K562 (cell line): ENCODE measurements around the gene JAKMIP2. TPM values are rescaled to one million over a fixed set of nuclear protein-coding genes. Genes with fewer than 3 reads are reported as not detected.

Experiments used
- CTBP1 ChIP-seq: fragments of 450-650 bp; IDR thresholded peaks from 2 replicates; pipeline ENCODE4 v1.6.1; 2016; ENCODE audit warnings: borderline replicate concordance
- CTCFL ChIP-seq: IDR thresholded peaks from 2 replicates; pipeline ENCODE4 v1.6.1; 2011; ENCODE audit warnings: borderline replicate concordance, low read depth, mild to moderate bottlenecking, moderate library complexity, low read length; ENCODE audit not compliant: insufficient read depth, poor library complexity, severe bottlenecking
- HMG20B ChIP-seq: fragments of 250-450 bp; sonication (Bioruptor Pico); IDR thresholded peaks from 2 replicates; pipeline ENCODE4 v1.5.0; 2021; ENCODE audit warnings: mild to moderate bottlenecking
- MAFG ChIP-seq: fragments of 450-650 bp; conservative IDR thresholded peaks from 2 replicates; pipeline ENCODE4 v1.6.1; 2016; ENCODE audit warnings: missing genetic modification characterization, missing compliant biosample characterization
- MYNN ChIP-seq, 2 experiments: sonication (generic); formaldehyde crosslinking in 1 of 2; IDR thresholded peaks; 2 replicates each; pipeline versions ENCODE4 v1.5.0 to v1.6.1; 2016 to 2020; ENCODE audit warnings: antibody characterized with exemption in 1 of 2, missing genetic modification reagents in 1 of 2
- NFXL1 ChIP-seq: fragments of 450-650 bp; formaldehyde crosslinking; IDR thresholded peaks from 2 replicates; pipeline ENCODE4 v1.4.0; 2021; ENCODE audit warnings: mild to moderate bottlenecking
- PML ChIP-seq: IDR thresholded peaks from 2 replicates; pipeline ENCODE4 v1.6.1; 2012; ENCODE audit warnings: low read length, inconsistent platforms
- SLC30A9 ChIP-seq: fragments of 250-450 bp; sonication (Bioruptor Pico); IDR thresholded peaks from 2 replicates; pipeline ENCODE4 v1.8.0; 2022; ENCODE audit warnings: mild to moderate bottlenecking, moderate library complexity
- U2AF1 ChIP-seq: fragments of 200-400 bp; formaldehyde crosslinking; optimal IDR thresholded peaks from 2 replicates; pipeline ENCODE3; 2017; ENCODE audit warnings: mild to moderate bottlenecking, low read depth, low read length, moderate library complexity
- ZNF134 ChIP-seq: fragments of 250-450 bp; sonication (Bioruptor Pico); conservative IDR thresholded peaks from 2 replicates; pipeline ENCODE4 v1.4.0; 2020
- ZNF512 ChIP-seq: IDR thresholded peaks from 2 replicates; pipeline ENCODE4 v1.6.1; 2016; ENCODE audit warnings: missing genetic modification characterization, missing compliant biosample characterization
- polyA plus RNA-seq, 8 experiments: library from polyadenylated mRNA; depleted of rRNA in 4 of 8; stranded (reverse) in 5 of 8; unstranded in 3 of 8; fragments of >200 nt; fragmentation: Nextera tagmentation in 2 of 8; fragmentation: Illumina TruSeq in 1 of 8; extraction: Ambion mirVana in 2 of 8; extraction: Trizol in 1 of 8; gene quantifications; 2 replicates each; pipeline versions ENCODE4 v1.2.1 to v1.2.3, GENCODE V29; 2011 to 2014; ENCODE audit warnings: inconsistent platforms in 1 of 8, missing spikeins in 1 of 8
- total RNA-seq, 7 experiments: library from RNA; depleted of rRNA in 6 of 7; stranded (reverse); fragments of >200 nt in 6 of 7; fragmentation: Illumina TruSeq in 2 of 7; extraction: Trizol in 2 of 7; gene quantifications; 2 replicates each; pipeline versions ENCODE4 v1.2.1 to v1.2.3, GENCODE V29; 2011 to 2021; ENCODE audit warnings: low replicate concordance in 1 of 7

Gene JAKMIP2
- total and polyA plus RNA-seq, 9 of the 15 experiments (the other 6 are each of a cell fraction or from before 2014, with no cell fraction given), result not detected

- no peak for TF ChIP-seq CTCFL
- no peak for TF ChIP-seq PML
- no peak for TF ChIP-seq U2AF1
- no peak for TF ChIP-seq ZNF512 (tag)
- TF ChIP-seq CTBP1, result no peak
- TF ChIP-seq MYNN (IDR thresholded peaks at IDR 0.05), result no peak
- no peak for TF ChIP-seq MYNN (CRISPR knock-in tag; IDR thresholded peaks at IDR 0.05)
- no peak for TF ChIP-seq SLC30A9 (CRISPR knock-in tag)
- TF ChIP-seq ZNF134 (CRISPR knock-in tag), result no peak
- no peak for TF ChIP-seq NFXL1 (CRISPR knock-in tag)
- TF ChIP-seq MAFG (tag), result no peak
- TF ChIP-seq HMG20B, result no peak
Measured at GRCh38 chr5:147648597-147648996, 133.9 kb downstream of the JAKMIP2 start (continued).
